GM12873 (cell line): ENCODE measurements around the gene TM9SF1.

Experiments used
- CTCF ChIP-seq: IDR thresholded peaks from 2 replicates; pipeline ENCODE4 v1.5.1; 2012; ENCODE audit warnings: low read depth, mild to moderate bottlenecking, moderate library complexity, low read length, control low read depth; ENCODE audit not compliant: insufficient read depth; ENCODE audit errors: missing control alignments

Gene TM9SF1

GRCh38 chr14:24186831-24187538 is 8.3 kb downstream of the TM9SF1 start:
- TF ChIP-seq CTCF, result no peak

GRCh38 chr14:24185741-24186140 is 9.5 kb downstream of the TM9SF1 start:
- TF ChIP-seq CTCF, result no peak

GRCh38 chr14:24185026-24185425 is 10.2 kb downstream of the TM9SF1 start:
- no peak for TF ChIP-seq CTCF

GRCh38 chr14:24184104-24184970 is 10.9 kb downstream of the TM9SF1 start:
- TF ChIP-seq CTCF, result no peak

GRCh38 chr14:24183014-24183481 is 12.2 kb downstream of the TM9SF1 start:
- no peak for TF ChIP-seq CTCF

GRCh38 chr14:24182110-24182882 is 12.9 kb downstream of the TM9SF1 start:
- TF ChIP-seq CTCF, result no peak
